K562 (cell line): ENCODE measurements around the gene SLC38A10. TPM values are rescaled to one million over a fixed set of nuclear protein-coding genes. Genes with fewer than 3 reads are reported as not detected.

Experiments
- BCL6 ChIP-seq: fragments of 250-450 bp; sonication (Bioruptor Pico); IDR thresholded peaks from 2 replicates; pipeline ENCODE4 v1.4.0; 2020
- CBX1 ChIP-seq: sonication (generic); IDR thresholded peaks from 2 replicates; pipeline ENCODE4 v1.6.1; 2016; ENCODE audit warnings: antibody characterized with exemption, low read depth, mild to moderate bottlenecking
- HDAC1 ChIP-seq, 2 experiments: fragments of 450-650 bp; IDR thresholded peaks; 2 replicates each; pipeline ENCODE4 v1.6.1; 2016 to 2017; ENCODE audit warnings: inconsistent platforms in 1 of 2, mild to moderate bottlenecking in 1 of 2, moderate library complexity in 1 of 2
- HOXB6 ChIP-seq: fragments of 250-450 bp; sonication (Bioruptor Pico); IDR thresholded peaks from 2 replicates; pipeline ENCODE4 v1.5.1; 2022; ENCODE audit warnings: mild to moderate bottlenecking, borderline replicate concordance
- MBD2 ChIP-seq: sonication (generic); IDR thresholded peaks from 2 replicates; pipeline ENCODE4 v1.6.1; 2016; ENCODE audit warnings: low read depth, borderline replicate concordance
- PATZ1 ChIP-seq: fragments of 250-450 bp; sonication (Bioruptor Pico); IDR thresholded peaks from 2 replicates; pipeline ENCODE4 v1.5.0; 2020; ENCODE audit warnings: mild to moderate bottlenecking, borderline replicate concordance
- RBM17 ChIP-seq: fragments of 200-400 bp; formaldehyde crosslinking; IDR thresholded peaks from 2 replicates; pipeline ENCODE4 v1.6.1; 2017; ENCODE audit warnings: low read depth, mild to moderate bottlenecking, low read length, borderline replicate concordance
- TAF15 ChIP-seq: fragments of 200-400 bp; formaldehyde crosslinking; IDR thresholded peaks from 2 replicates; pipeline ENCODE4 v1.6.1; 2017; ENCODE audit warnings: mild to moderate bottlenecking, low read depth, low read length, moderate library complexity
- TOE1 ChIP-seq, 2 experiments: fragments of 450-650 bp in 1 of 2; sonication (generic) in 1 of 2; formaldehyde crosslinking in 1 of 2; IDR thresholded peaks; 2 replicates each; pipeline versions ENCODE4 v1.7.1 to v1.8.0; 2016 to 2022; ENCODE audit warnings: borderline replicate concordance in 2 of 2, mild to moderate bottlenecking in 2 of 2, antibody characterized with exemption in 1 of 2, inconsistent platforms in 1 of 2, low read depth in 1 of 2, missing genetic modification reagents in 1 of 2, moderate library complexity in 1 of 2
- polyA plus RNA-seq, 8 experiments: library from polyadenylated mRNA; depleted of rRNA in 4 of 8; stranded (reverse) in 5 of 8; unstranded in 3 of 8; fragments of >200 nt; fragmentation: Nextera tagmentation in 2 of 8; fragmentation: Illumina TruSeq in 1 of 8; extraction: Ambion mirVana in 2 of 8; extraction: Trizol in 1 of 8; gene quantifications; 2 replicates each; pipeline versions ENCODE4 v1.2.1 to v1.2.3, GENCODE V29; 2011 to 2014; ENCODE audit warnings: inconsistent platforms in 1 of 8, missing spikeins in 1 of 8
- total RNA-seq, 7 experiments: library from RNA; depleted of rRNA in 6 of 7; stranded (reverse); fragments of >200 nt in 6 of 7; fragmentation: Illumina TruSeq in 2 of 7; extraction: Trizol in 2 of 7; gene quantifications; 2 replicates each; pipeline versions ENCODE4 v1.2.1 to v1.2.3, GENCODE V29; 2011 to 2021; ENCODE audit warnings: low replicate concordance in 1 of 7
- TF ChIP-seq, protein P1 (sequence below): fragments of 450-650 bp; IDR thresholded peaks from 2 replicates; pipeline ENCODE4 v1.6.1; 2016; ENCODE audit warnings: mild to moderate bottlenecking, moderate library complexity
- TF ChIP-seq, protein P2 (sequence below): sonication (generic); formaldehyde crosslinking; IDR thresholded peaks from 2 replicates; pipeline ENCODE4 v1.5.0; 2020; ENCODE audit warnings: missing genetic modification reagents

Gene SLC38A10
- total and polyA plus RNA-seq, 9 of the 15 experiments (the other 6 are each of a cell fraction or from before 2014, with no cell fraction given), result 0.45 to 54.2 (median 13.8) TPM

DNA sequence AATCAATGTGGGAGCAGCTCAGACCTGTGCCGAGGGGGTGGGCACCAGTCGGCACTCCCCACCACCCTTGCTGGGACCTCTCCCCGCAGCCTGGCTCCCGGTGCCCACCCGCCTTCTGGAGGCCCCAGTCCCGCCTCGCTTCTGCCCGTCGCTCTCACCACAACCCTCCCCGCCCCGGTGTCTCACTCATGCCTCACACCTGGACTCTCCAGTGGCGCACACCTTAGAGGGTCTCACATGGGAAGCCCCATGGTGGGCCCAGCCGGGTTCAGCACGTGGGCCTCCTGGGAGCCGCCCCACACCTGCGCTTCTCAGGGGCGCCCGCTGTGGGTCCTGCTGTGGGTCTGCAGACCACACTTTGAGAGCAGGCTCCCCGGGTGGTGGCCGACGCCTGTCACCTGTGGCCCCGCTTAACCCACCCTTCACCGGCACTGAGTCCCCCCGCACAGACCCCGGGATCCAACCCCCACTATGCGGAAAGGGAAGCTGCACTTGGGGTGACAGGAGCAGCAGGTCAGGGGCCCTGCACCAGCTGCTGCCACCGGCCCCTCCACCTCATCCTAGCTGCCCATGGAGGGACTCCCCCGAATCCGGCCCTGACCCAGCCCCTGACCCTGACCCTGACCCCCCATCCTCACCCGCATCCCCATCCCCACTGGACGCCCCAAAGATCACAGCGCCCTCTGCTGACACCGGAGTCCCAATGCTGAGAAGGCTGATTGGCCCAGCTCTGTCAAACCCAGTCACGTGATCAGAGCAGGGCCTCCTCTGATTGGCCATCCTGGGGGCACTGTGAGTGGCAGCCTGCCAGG, 27.4 kb upstream of the SLC38A10 start (continued):
- no peak for TF ChIP-seq HOXB6 (CRISPR knock-in tag)
- peak; percentile 41; the same call in 1 of the 2 replicates for TF ChIP-seq MBD2
- no peak for TF ChIP-seq BCL6 (CRISPR knock-in tag)
- no peak for TF ChIP-seq PATZ1 (CRISPR knock-in tag)
- TF ChIP-seq HDAC1 (IDR thresholded peaks at IDR 0.05), result no peak
- TF ChIP-seq, protein P1, sequence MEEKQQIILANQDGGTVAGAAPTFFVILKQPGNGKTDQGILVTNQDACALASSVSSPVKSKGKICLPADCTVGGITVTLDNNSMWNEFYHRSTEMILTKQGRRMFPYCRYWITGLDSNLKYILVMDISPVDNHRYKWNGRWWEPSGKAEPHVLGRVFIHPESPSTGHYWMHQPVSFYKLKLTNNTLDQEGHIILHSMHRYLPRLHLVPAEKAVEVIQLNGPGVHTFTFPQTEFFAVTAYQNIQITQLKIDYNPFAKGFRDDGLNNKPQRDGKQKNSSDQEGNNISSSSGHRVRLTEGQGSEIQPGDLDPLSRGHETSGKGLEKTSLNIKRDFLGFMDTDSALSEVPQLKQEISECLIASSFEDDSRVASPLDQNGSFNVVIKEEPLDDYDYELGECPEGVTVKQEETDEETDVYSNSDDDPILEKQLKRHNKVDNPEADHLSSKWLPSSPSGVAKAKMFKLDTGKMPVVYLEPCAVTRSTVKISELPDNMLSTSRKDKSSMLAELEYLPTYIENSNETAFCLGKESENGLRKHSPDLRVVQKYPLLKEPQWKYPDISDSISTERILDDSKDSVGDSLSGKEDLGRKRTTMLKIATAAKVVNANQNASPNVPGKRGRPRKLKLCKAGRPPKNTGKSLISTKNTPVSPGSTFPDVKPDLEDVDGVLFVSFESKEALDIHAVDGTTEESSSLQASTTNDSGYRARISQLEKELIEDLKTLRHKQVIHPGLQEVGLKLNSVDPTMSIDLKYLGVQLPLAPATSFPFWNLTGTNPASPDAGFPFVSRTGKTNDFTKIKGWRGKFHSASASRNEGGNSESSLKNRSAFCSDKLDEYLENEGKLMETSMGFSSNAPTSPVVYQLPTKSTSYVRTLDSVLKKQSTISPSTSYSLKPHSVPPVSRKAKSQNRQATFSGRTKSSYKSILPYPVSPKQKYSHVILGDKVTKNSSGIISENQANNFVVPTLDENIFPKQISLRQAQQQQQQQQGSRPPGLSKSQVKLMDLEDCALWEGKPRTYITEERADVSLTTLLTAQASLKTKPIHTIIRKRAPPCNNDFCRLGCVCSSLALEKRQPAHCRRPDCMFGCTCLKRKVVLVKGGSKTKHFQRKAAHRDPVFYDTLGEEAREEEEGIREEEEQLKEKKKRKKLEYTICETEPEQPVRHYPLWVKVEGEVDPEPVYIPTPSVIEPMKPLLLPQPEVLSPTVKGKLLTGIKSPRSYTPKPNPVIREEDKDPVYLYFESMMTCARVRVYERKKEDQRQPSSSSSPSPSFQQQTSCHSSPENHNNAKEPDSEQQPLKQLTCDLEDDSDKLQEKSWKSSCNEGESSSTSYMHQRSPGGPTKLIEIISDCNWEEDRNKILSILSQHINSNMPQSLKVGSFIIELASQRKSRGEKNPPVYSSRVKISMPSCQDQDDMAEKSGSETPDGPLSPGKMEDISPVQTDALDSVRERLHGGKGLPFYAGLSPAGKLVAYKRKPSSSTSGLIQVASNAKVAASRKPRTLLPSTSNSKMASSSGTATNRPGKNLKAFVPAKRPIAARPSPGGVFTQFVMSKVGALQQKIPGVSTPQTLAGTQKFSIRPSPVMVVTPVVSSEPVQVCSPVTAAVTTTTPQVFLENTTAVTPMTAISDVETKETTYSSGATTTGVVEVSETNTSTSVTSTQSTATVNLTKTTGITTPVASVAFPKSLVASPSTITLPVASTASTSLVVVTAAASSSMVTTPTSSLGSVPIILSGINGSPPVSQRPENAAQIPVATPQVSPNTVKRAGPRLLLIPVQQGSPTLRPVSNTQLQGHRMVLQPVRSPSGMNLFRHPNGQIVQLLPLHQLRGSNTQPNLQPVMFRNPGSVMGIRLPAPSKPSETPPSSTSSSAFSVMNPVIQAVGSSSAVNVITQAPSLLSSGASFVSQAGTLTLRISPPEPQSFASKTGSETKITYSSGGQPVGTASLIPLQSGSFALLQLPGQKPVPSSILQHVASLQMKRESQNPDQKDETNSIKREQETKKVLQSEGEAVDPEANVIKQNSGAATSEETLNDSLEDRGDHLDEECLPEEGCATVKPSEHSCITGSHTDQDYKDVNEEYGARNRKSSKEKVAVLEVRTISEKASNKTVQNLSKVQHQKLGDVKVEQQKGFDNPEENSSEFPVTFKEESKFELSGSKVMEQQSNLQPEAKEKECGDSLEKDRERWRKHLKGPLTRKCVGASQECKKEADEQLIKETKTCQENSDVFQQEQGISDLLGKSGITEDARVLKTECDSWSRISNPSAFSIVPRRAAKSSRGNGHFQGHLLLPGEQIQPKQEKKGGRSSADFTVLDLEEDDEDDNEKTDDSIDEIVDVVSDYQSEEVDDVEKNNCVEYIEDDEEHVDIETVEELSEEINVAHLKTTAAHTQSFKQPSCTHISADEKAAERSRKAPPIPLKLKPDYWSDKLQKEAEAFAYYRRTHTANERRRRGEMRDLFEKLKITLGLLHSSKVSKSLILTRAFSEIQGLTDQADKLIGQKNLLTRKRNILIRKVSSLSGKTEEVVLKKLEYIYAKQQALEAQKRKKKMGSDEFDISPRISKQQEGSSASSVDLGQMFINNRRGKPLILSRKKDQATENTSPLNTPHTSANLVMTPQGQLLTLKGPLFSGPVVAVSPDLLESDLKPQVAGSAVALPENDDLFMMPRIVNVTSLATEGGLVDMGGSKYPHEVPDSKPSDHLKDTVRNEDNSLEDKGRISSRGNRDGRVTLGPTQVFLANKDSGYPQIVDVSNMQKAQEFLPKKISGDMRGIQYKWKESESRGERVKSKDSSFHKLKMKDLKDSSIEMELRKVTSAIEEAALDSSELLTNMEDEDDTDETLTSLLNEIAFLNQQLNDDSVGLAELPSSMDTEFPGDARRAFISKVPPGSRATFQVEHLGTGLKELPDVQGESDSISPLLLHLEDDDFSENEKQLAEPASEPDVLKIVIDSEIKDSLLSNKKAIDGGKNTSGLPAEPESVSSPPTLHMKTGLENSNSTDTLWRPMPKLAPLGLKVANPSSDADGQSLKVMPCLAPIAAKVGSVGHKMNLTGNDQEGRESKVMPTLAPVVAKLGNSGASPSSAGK, result peak; percentile 39; the same call in 1 of the 2 replicates
- TF ChIP-seq, protein P2, sequence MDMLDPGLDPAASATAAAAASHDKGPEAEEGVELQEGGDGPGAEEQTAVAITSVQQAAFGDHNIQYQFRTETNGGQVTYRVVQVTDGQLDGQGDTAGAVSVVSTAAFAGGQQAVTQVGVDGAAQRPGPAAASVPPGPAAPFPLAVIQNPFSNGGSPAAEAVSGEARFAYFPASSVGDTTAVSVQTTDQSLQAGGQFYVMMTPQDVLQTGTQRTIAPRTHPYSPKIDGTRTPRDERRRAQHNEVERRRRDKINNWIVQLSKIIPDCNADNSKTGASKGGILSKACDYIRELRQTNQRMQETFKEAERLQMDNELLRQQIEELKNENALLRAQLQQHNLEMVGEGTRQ (CRISPR knock-in tag), result peak; percentile 96
- 0 out of 2 replicates have a peak, but pooled peaks have one; percentile 40 for TF ChIP-seq CBX1
- TF ChIP-seq TOE1 (IDR thresholded peaks at IDR 0.05; ENCODE audit: borderline replicate concordance), result peak; percentile 99
- TF ChIP-seq TOE1 (CRISPR knock-in tag; IDR thresholded peaks at IDR 0.05; ENCODE audit: borderline replicate concordance, low read depth), result no peak
- no peak for TF ChIP-seq RBM17
- no peak for TF ChIP-seq TAF15
- TF ChIP-seq, all 486 proteins: peak for 32
